ENCODE results near the gene UPK2.
"Not testable (repeated sequence)": the region's sequence is repeated elsewhere in the genome, so short reads cannot be mapped to it uniquely, and the experiment has no call there.

The UPK2 gene

GRCh38 chr11:118939404-118939915 lies 16.6 kb upstream of the UPK2 start:
- no peak for DNase-seq

GRCh38 chr11:118939953-118940598 lies 16.0 kb upstream of the UPK2 start:
- DNase-seq, result peak; percentile 39 to 59

GRCh38 chr11:118947091-118947490 lies 9.0 kb upstream of the UPK2 start:
- DNase-seq, result no peak

GRCh38 chr11:118948000-118948399 lies 8.1 kb upstream of the UPK2 start:
- DNase-seq, result no peak

- DNase-seq, result no peak
Observed at GRCh38 chr11:118953265-118953664, 2.8 kb upstream of the UPK2 start.

- DNase-seq, result not testable (repeated sequence)
Observed at GRCh38 chr11:118953976-118954375, 2.1 kb upstream of the UPK2 start.

GRCh38 chr11:118956847-118957469 lies 860 bp downstream of the UPK2 start:
- DNase-seq, result no peak

- no peak for DNase-seq
Observed at GRCh38 chr11:118957549-118957948, 1.5 kb downstream of the UPK2 start.

- no peak for DNase-seq
Observed at GRCh38 chr11:118957968-118958367, 1.9 kb downstream of the UPK2 start.

- DNase-seq, result no peak
Observed at GRCh38 chr11:118958577-118958976, 2.5 kb downstream of the UPK2 start.

- DNase-seq, result no peak
Observed at GRCh38 chr11:118961189-118961588, 5.1 kb downstream of the UPK2 start.

GRCh38 chr11:118961591-118961990 lies 5.5 kb downstream of the UPK2 start:
- DNase-seq, result no peak

GRCh38 chr11:118969508-118969907 lies 13.4 kb downstream of the UPK2 start:
- not testable (repeated sequence) for DNase-seq

GRCh38 chr11:118971646-118972045 lies 15.5 kb downstream of the UPK2 start, which contains the start of gene FOXR1:
Gene FOXR1, plus strand, starts transcription at chr11:118971761. Its CDS starts 171 bp downstream, at chr11:118971932.
- no peak for DNase-seq

- no peak for DNase-seq
Observed at GRCh38 chr11:118973985-118974384, 17.9 kb downstream of the UPK2 start.

GRCh38 chr11:118975771-118976709 lies 19.9 kb downstream of the UPK2 start:
- DNase-seq, result no peak

GRCh38 chr11:118979434-118979833 lies 23.3 kb downstream of the UPK2 start:
- DNase-seq, result no peak

- no peak for DNase-seq
Observed at GRCh38 chr11:118980191-118980881, 24.2 kb downstream of the UPK2 start.

- DNase-seq, result not testable (repeated sequence)
Observed at GRCh38 chr11:118984337-118984736, 28.2 kb downstream of the UPK2 start.

GRCh38 chr11:118984825-118985224 lies 28.7 kb downstream of the UPK2 start:
- DNase-seq, result no peak

- no peak for DNase-seq
Observed at GRCh38 chr11:118988280-118988679, 32.2 kb downstream of the UPK2 start.

GRCh38 chr11:118991486-118992038 lies 35.5 kb downstream of the UPK2 start:
- DNase-seq, result not testable (repeated sequence)
